Chondrocyte (in vitro differentiated cells): ENCODE data around the gene MSH6. TPM values are rescaled to one million over a fixed set of nuclear protein-coding genes. Genes with fewer than 3 reads are reported as not detected.
A peak's percentile ranks its signal among the peaks of the same experiment; 100 is the strongest.

ENCODE experiments used
- DNase-seq: peaks from one replicate; pipeline ENCODE4 v3.0.0; 2021; ENCODE audit warnings: mixed read lengths, low spot score
- H3K27ac Mint-ChIP-seq: one replicate; pipeline ENCODE4 v1.8.0; 2021; ENCODE audit warnings: mild to moderate bottlenecking, moderate library complexity, mixed read lengths; ENCODE audit not compliant: unreplicated experiment
- H3K27me3 Mint-ChIP-seq: 2 replicates; pipeline ENCODE4 v1.8.0; 2021; ENCODE audit warnings: low read depth, mixed read lengths
- H3K36me3 Mint-ChIP-seq: 2 replicates; pipeline ENCODE4 v1.8.0; 2021; ENCODE audit warnings: low read depth, mixed read lengths
- H3K4me1 Mint-ChIP-seq: 2 replicates; pipeline ENCODE4 v1.8.0; 2021; ENCODE audit warnings: low read depth, mild to moderate bottlenecking, mixed read lengths
- H3K4me3 Mint-ChIP-seq: one replicate; pipeline ENCODE4 v1.8.0; 2021; ENCODE audit warnings: mild to moderate bottlenecking, moderate library complexity, mixed read lengths; ENCODE audit not compliant: unreplicated experiment
- H3K9me3 Mint-ChIP-seq: 2 replicates; pipeline ENCODE4 v1.8.0; 2021; ENCODE audit warnings: low read depth, mixed read lengths
- CTCF ChIP-seq: fragments of 200-600 bp; sonication (generic); IDR thresholded peaks from 2 replicates; pipeline ENCODE4 v1.5.0; 2021; ENCODE audit warnings: antibody characterized with exemption, mild to moderate bottlenecking, moderate library complexity
- total RNA-seq: library from RNA; stranded (reverse); gene quantifications from 3 replicates; pipeline ENCODE4 v1.2.1, GENCODE V29; 2021

The MSH6 gene
- total RNA-seq, 1 donor from 2014 or later, result 53.4 TPM

- no peak for TF ChIP-seq CTCF
- H3K4me3 Mint-ChIP-seq, result no peak overlapping the region
- H3K36me3 Mint-ChIP-seq, result peaks cover 39% of the 10 kb centered on the region
- H3K4me1 Mint-ChIP-seq, result no peaks in the 10 kb centered on the region
- H3K9me3 Mint-ChIP-seq, result peaks cover 7% of the 10 kb centered on the region
- no peak for DNase-seq
- no peak overlapping the region for H3K27ac Mint-ChIP-seq
- H3K27me3 Mint-ChIP-seq, result no peaks in the 10 kb centered on the region
Observed at GRCh38 chr2:47799031-47799609, 16.2 kb downstream of the MSH6 start.

GRCh38 chr2:47801118-47801517 lies 18.2 kb downstream of the MSH6 start:
- H3K36me3 Mint-ChIP-seq, result peaks cover 39% of the 10 kb centered on the region

GRCh38 chr2:47803363-47803762 lies 20.4 kb downstream of the MSH6 start:
- H3K27ac Mint-ChIP-seq, result peak overlapping the region; percentile 24
- no peak for TF ChIP-seq CTCF
- no peak for DNase-seq
- peaks cover 6% of the 10 kb centered on the region for H3K4me1 Mint-ChIP-seq
- no peaks in the 10 kb centered on the region for H3K27me3 Mint-ChIP-seq
- H3K4me3 Mint-ChIP-seq, result no peak overlapping the region
- peaks cover 7% of the 10 kb centered on the region for H3K9me3 Mint-ChIP-seq
- peaks cover 42% of the 10 kb centered on the region for H3K36me3 Mint-ChIP-seq

More at GRCh38 chr2:47801118-47801517, 18.2 kb downstream of the MSH6 start:
- H3K9me3 Mint-ChIP-seq, result peaks cover 7% of the 10 kb centered on the region
- no peak overlapping the region for H3K4me3 Mint-ChIP-seq
- no peak for DNase-seq
- no peaks in the 10 kb centered on the region for H3K4me1 Mint-ChIP-seq
- H3K27ac Mint-ChIP-seq, result no peak overlapping the region
- no peak for TF ChIP-seq CTCF
- H3K27me3 Mint-ChIP-seq, result no peaks in the 10 kb centered on the region

- no peaks in the 10 kb centered on the region for H3K27me3 Mint-ChIP-seq
- no peak for TF ChIP-seq CTCF
- H3K4me1 Mint-ChIP-seq, result peaks cover 8% of the 10 kb centered on the region
- H3K36me3 Mint-ChIP-seq, result peaks cover 39% of the 10 kb centered on the region
- no peak for DNase-seq
- peaks cover 7% of the 10 kb centered on the region for H3K9me3 Mint-ChIP-seq
- H3K4me3 Mint-ChIP-seq, result no peak overlapping the region
- no peak overlapping the region for H3K27ac Mint-ChIP-seq
Observed at GRCh38 chr2:47803770-47804169, 20.8 kb downstream of the MSH6 start.

- peaks cover 7% of the 10 kb centered on the region for H3K9me3 Mint-ChIP-seq
- no peak for DNase-seq
- H3K27ac Mint-ChIP-seq, result no peak overlapping the region
- peaks cover 30% of the 10 kb centered on the region for H3K36me3 Mint-ChIP-seq
- TF ChIP-seq CTCF, result no peak
- H3K4me3 Mint-ChIP-seq, result no peak overlapping the region
- no peaks in the 10 kb centered on the region for H3K27me3 Mint-ChIP-seq
- peaks cover 11% of the 10 kb centered on the region for H3K4me1 Mint-ChIP-seq
Observed at GRCh38 chr2:47805850-47806249, 22.9 kb downstream of the MSH6 start.
